HCT116 (cell line): ENCODE data around the gene TMPRSS11E.
"Not testable (repeated sequence)": the region's sequence is repeated elsewhere in the genome, so short reads cannot be mapped to it uniquely, and the experiment has no call there.

ENCODE experiments used
- CEBPB ChIP-seq: IDR thresholded peaks from 2 replicates; pipeline ENCODE4 v1.6.1; 2012; ENCODE audit warnings: low read depth
- EGR1 ChIP-seq: IDR thresholded peaks from 2 replicates; pipeline ENCODE4 v1.6.1; 2012; ENCODE audit warnings: low read depth
- EZH2 ChIP-seq: fragments of 200-600 bp; sonication (generic); IDR thresholded peaks from 2 replicates; pipeline ENCODE4 v1.6.1; 2017; ENCODE audit warnings: antibody characterized with exemption, mixed run types
- FOSL1 ChIP-seq: IDR thresholded peaks from 2 replicates; pipeline ENCODE4 v1.6.1; 2012; ENCODE audit warnings: low read depth
- POLR2A ChIP-seq: IDR thresholded peaks from 2 replicates; pipeline ENCODE4 v1.7.0; 2011; ENCODE audit warnings: borderline replicate concordance; ENCODE audit not compliant: insufficient read depth, insufficient read length; ENCODE audit errors: extremely low read depth
- SIN3A ChIP-seq: IDR thresholded peaks from 2 replicates; pipeline ENCODE4 v1.6.1; 2012; ENCODE audit warnings: low read depth
- YY1 ChIP-seq: IDR thresholded peaks from 2 replicates; pipeline ENCODE4 v1.6.1; 2011; ENCODE audit warnings: low read length, low read depth, moderate library complexity, mild to moderate bottlenecking; ENCODE audit not compliant: insufficient replicate concordance; ENCODE audit errors: extremely low read depth
- TF ChIP-seq, protein P1 (sequence below), 3 experiments: fragments of 200-600 bp in 1 of 3; sonication (generic) in 1 of 3; IDR thresholded peaks in 2 of 3; conservative IDR thresholded peaks in 1 of 3; 2 replicates each; pipeline ENCODE4 v1.5.1; 2012 to 2017; ENCODE audit warnings: low read depth in 2 of 3, low read length in 2 of 3, antibody characterized with exemption in 1 of 3, borderline replicate concordance in 1 of 3, control low read depth in 1 of 3, mild to moderate bottlenecking in 1 of 3, mixed read lengths in 1 of 3, mixed run types in 1 of 3, moderate library complexity in 1 of 3; ENCODE audit not compliant: insufficient read depth in 1 of 3
- TF ChIP-seq, protein P2 (sequence below): IDR thresholded peaks from 2 replicates; pipeline ENCODE4 v1.6.1; 2012; ENCODE audit warnings: low read depth
- TF ChIP-seq, protein P3 (sequence below): IDR thresholded peaks from 2 replicates; pipeline ENCODE4 v1.6.1; 2012

DNA sequence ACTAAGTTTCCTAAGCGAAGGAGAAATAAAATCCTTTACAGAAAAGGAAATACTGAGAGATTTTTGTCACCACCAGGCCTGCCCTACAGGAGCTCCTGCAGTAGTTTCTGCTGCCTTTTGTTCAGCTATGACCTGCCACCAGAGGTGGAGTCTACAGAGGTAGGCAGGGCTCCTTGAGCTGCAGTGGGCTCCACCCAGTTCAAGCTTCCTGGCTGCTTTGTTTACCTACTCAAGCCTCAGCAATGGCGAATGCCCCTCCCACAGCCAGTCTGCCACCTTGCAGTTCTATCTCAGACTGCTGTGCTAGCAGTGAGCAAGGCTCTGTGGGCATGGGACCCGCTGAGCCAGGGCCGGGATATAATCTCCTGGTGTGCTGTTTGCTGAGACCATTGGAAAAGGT lies 57.6 kb downstream of the TMPRSS11E start:
- not testable (repeated sequence) for TF ChIP-seq EZH2, SIN3A, POLR2A, YY1, CEBPB, FOSL1, EGR1
- TF ChIP-seq, protein P1, sequence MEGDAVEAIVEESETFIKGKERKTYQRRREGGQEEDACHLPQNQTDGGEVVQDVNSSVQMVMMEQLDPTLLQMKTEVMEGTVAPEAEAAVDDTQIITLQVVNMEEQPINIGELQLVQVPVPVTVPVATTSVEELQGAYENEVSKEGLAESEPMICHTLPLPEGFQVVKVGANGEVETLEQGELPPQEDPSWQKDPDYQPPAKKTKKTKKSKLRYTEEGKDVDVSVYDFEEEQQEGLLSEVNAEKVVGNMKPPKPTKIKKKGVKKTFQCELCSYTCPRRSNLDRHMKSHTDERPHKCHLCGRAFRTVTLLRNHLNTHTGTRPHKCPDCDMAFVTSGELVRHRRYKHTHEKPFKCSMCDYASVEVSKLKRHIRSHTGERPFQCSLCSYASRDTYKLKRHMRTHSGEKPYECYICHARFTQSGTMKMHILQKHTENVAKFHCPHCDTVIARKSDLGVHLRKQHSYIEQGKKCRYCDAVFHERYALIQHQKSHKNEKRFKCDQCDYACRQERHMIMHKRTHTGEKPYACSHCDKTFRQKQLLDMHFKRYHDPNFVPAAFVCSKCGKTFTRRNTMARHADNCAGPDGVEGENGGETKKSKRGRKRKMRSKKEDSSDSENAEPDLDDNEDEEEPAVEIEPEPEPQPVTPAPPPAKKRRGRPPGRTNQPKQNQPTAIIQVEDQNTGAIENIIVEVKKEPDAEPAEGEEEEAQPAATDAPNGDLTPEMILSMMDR (IDR thresholded peaks at IDR 0.05 in 2 of 3, conservative IDR thresholded peaks at IDR 0.05 in 1 of 3; ENCODE audit: borderline replicate concordance in 1 of 3, insufficient read depth in 1 of 3, low read depth in 2 of 3, low read length in 2 of 3) = not testable (repeated sequence)
- TF ChIP-seq, protein P2, sequence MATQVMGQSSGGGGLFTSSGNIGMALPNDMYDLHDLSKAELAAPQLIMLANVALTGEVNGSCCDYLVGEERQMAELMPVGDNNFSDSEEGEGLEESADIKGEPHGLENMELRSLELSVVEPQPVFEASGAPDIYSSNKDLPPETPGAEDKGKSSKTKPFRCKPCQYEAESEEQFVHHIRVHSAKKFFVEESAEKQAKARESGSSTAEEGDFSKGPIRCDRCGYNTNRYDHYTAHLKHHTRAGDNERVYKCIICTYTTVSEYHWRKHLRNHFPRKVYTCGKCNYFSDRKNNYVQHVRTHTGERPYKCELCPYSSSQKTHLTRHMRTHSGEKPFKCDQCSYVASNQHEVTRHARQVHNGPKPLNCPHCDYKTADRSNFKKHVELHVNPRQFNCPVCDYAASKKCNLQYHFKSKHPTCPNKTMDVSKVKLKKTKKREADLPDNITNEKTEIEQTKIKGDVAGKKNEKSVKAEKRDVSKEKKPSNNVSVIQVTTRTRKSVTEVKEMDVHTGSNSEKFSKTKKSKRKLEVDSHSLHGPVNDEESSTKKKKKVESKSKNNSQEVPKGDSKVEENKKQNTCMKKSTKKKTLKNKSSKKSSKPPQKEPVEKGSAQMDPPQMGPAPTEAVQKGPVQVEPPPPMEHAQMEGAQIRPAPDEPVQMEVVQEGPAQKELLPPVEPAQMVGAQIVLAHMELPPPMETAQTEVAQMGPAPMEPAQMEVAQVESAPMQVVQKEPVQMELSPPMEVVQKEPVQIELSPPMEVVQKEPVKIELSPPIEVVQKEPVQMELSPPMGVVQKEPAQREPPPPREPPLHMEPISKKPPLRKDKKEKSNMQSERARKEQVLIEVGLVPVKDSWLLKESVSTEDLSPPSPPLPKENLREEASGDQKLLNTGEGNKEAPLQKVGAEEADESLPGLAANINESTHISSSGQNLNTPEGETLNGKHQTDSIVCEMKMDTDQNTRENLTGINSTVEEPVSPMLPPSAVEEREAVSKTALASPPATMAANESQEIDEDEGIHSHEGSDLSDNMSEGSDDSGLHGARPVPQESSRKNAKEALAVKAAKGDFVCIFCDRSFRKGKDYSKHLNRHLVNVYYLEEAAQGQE = not testable (repeated sequence)
- TF ChIP-seq, protein P3, sequence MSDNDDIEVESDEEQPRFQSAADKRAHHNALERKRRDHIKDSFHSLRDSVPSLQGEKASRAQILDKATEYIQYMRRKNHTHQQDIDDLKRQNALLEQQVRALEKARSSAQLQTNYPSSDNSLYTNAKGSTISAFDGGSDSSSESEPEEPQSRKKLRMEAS = not testable (repeated sequence)
